ENCODE results near the gene CFAP119.
"Not testable (repeated sequence)": the region's sequence is repeated elsewhere in the genome, so short reads cannot be mapped to it uniquely, and the experiment has no call there.

The CFAP119 gene

GRCh38 chr16:30761928-30762902, at the start of gene CFAP119, which contains the start of gene RNF40:
Gene CFAP119, minus strand, starts transcription at chr16:30762062. Its CDS starts 314 bp downstream, at chr16:30761748.
Gene RNF40, plus strand, starts transcription at chr16:30762322. Its CDS starts 224 bp downstream, at chr16:30762546.
- peak; percentile 93 for DNase-seq

GRCh38 chr16:30809675-30810074, 47.8 kb upstream of the CFAP119 start:
- not testable (repeated sequence) for DNase-seq

- DNase-seq: not testable (repeated sequence)
Measured at GRCh38 chr16:30808890-30809426, 47.1 kb upstream of the CFAP119 start.

GRCh38 chr16:30808146-30808545, 46.3 kb upstream of the CFAP119 start:
- no peak for DNase-seq

GRCh38 chr16:30805370-30806169, 43.7 kb upstream of the CFAP119 start:
- DNase-seq: no peak

- no peak for DNase-seq
Measured at GRCh38 chr16:30805056-30805369, 43.2 kb upstream of the CFAP119 start.

- no peak for DNase-seq
Measured at GRCh38 chr16:30802936-30803335, 41.1 kb upstream of the CFAP119 start.

- DNase-seq: no peak
Measured at GRCh38 chr16:30797670-30798309, 35.9 kb upstream of the CFAP119 start.

GRCh38 chr16:30794634-30795033, 32.8 kb upstream of the CFAP119 start:
- no peak for DNase-seq

- DNase-seq: no peak
Measured at GRCh38 chr16:30793508-30794069, 31.7 kb upstream of the CFAP119 start.

GRCh38 chr16:30787613-30788378, 25.9 kb upstream of the CFAP119 start:
- no peak for DNase-seq

GRCh38 chr16:30786936-30787612, 25.2 kb upstream of the CFAP119 start, which contains the start of gene ZNF629:
Gene ZNF629, minus strand, starts transcription at chr16:30787205. Its CDS starts 2,723 bp downstream, at chr16:30784482.
- DNase-seq: peak; percentile 27

GRCh38 chr16:30786115-30786935, 24.5 kb upstream of the CFAP119 start:
- no peak for DNase-seq

- no peak for DNase-seq
Measured at GRCh38 chr16:30785126-30786106, 23.6 kb upstream of the CFAP119 start.

- no peak for DNase-seq
Measured at GRCh38 chr16:30784215-30784614, 22.4 kb upstream of the CFAP119 start.

- no peak for DNase-seq
Measured at GRCh38 chr16:30783280-30784109, 21.6 kb upstream of the CFAP119 start.

- no peak for DNase-seq
Measured at GRCh38 chr16:30782486-30783279, 20.8 kb upstream of the CFAP119 start.

Data from NCI-H446 treated with DMSO at 0.1 percent for 48 hours (cell line).